Left lobe of liver (tissue), 2 donors: ENCODE results near the gene SYTL1. TPM values are rescaled to one million over a fixed set of nuclear protein-coding genes. Genes with fewer than 3 reads are reported as not detected.
A peak's percentile ranks its signal among the peaks of the same experiment; 100 is the strongest.

Source experiments
- ATAC-seq: fragments of 200-7000 bp; cut with Tn5 transposase; one replicate; pipeline ENCODE4 v1.9.1; 2020; ENCODE audit warnings: mild to moderate bottlenecking, moderate library complexity
- DNase-seq: peaks from one replicate; pipeline ENCODE4 v3.0.0-alpha.2; 2020; ENCODE audit warnings: low spot score
- total RNA-seq: library from RNA; stranded (reverse); gene quantifications from one replicate; pipeline ENCODE4 v1.2.1, GENCODE V29; 2021
- donor health status: DM: no; HTN: no; CAD: no; lungs with moderate emphysema.
- donor health status: DM: no; HTN: yes; CAD: no.

Gene SYTL1
- total RNA-seq, 1 donor from 2014 or later, result 0.81 TPM

DNA sequence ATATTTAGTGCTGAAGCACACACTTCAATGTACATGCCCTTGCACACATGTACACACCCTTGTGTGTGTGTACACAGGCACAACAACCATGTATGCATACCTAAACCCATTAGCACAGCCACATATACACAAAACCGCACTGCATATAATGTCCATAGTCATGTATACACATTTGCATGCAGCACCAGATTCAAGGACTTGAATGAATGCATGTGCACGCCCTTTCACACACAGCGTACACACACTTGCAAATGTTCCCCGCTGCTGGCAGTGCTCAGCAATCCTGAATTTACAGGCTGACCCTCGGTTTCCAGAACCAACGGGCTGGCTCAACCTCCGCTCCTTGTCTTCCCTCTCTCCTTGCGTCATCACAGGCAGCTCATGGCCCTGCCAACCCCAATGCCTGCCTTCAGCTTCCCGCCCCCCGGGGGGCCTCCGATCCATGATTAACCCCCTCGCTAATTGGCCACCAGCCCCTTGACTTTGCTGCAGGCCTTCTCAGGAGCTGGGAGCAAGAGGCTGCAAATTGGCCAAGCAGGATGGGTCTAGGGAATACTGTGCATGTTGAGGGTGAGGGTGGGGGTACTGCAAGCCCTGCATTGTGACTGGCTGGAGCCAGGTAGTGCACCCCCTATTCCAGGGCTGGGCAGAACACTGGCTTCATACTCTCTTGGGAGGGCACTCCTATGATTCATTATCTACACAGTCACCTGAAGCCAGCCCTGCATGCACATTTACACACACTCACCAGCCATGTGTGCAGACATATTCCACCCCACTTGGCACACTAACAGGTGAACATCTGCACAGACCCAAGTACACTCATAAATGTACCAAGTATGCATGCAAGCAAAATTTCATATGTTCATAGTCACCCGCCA lies 58.5 kb downstream of the SYTL1 start:
- no peak for ATAC-seq
- DNase-seq, result no peak

DNA sequence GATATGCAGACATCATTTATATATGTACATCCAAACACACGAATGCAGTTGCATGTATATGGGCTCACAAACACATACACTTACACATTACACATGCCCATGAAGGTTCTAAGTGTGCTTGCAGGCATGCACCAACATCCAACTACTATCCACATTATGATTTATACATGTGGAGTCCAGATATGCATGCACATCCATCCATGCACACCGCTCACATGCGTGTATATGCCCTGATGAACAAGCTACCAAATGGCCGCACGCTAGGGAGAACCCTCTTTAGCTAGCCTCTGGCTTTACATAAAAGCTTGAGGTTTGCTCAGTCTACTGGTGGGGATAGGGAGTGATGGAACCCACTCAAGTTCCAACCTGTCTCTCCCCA lies 59.1 kb downstream of the SYTL1 start:
- no peak for DNase-seq
- no peak for ATAC-seq

DNA sequence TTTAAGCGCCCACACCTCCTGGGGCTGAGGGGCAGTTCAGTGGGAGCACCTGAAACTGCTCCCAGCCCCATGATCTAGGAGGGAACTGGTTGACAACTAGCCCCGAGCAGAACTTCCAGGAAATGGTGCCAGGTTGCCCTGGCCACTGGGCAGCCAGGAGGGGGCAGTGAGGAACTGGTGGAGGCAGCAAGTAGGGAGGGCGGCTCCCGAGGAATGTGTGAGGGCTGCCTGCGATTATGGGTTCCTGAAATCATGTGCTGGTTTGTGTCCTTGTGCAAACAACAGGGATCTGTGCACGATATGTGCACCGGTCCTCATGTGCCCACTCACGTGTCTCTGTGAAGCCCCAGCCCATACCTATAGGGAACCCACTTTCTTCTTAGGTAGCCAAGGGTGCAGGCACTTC lies 60.5 kb downstream of the SYTL1 start:
- DNase-seq (peak; percentile 56), ATAC-seq (peak; percentile 72)

DNA sequence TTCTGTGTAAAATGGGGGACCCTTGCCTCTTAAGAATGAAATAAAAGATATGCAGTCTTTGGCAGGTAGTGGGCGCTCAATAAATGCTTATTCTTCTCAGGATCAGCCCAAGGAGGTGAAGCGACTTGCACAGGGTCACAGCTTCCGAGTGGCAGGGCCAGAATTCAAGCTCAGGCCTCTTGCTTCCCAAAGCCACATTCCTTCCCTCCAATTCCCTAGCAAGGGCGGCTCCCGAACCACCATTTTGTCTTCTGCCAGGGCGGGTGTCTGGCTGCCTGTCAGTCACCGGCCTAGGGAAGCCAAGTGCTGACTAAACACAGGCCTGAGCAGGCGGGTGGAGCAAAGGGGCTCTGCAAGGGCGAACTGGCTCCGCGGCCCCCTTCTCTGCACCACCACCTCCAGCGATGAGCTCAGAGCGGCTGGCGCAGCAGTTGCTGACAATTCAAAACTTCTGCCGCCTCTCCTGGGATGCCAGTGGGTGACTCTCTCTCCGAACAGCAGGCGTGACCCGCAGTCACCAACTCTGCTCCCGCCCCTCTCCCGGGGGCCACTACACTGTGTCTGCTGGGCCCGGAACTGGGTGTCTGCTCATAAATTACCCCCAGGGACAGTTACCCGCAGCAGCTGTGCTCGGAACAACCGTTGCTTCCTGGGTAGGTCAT lies 61.4 kb downstream of the SYTL1 start:
- ATAC-seq (peak; percentile 19), DNase-seq (no peak)

Other genes with a start within 250 kb of the SYTL1 start
- 2.7 TPM for gene SLC9A1, start 186.9 kb upstream of the SYTL1 start, total RNA-seq
- gene WDTC1, start 107.4 kb upstream of the SYTL1 start, total RNA-seq, result 21.8 TPM
- 19.9 TPM for gene TMEM222, start 19.9 kb upstream of the SYTL1 start, total RNA-seq
- gene MAP3K6, start 24.9 kb downstream of the SYTL1 start, total RNA-seq, result 7.1 TPM
- 101 TPM for gene FCN3, start 32.8 kb downstream of the SYTL1 start, total RNA-seq
- gene CD164L2, start 41.3 kb downstream of the SYTL1 start, total RNA-seq, result not detected
- gene GPR3, start 50.6 kb downstream of the SYTL1 start, total RNA-seq, result not detected
- gene WASF2, start 148.1 kb downstream of the SYTL1 start, total RNA-seq, result 27.9 TPM